Heart left ventricle (tissue), 16 donors: ENCODE measurements around the gene TMED6. TPM values are rescaled to one million over a fixed set of nuclear protein-coding genes. Genes with fewer than 3 reads are reported as not detected.
"Not testable (repeated sequence)": the region's sequence is repeated elsewhere in the genome, so short reads cannot be mapped to it uniquely, and the experiment has no call there.

ENCODE experiments used
- ATAC-seq, 4 donors: fragments of 200-7000 bp; cut with Tn5 transposase; one replicate each; pipeline ENCODE4 v1.9.1; 2020 to 2022; ENCODE audit warnings: moderate library complexity in 4 of 4, mild to moderate bottlenecking in 3 of 4, moderate number of reproducible peaks in 1 of 4
- DNase-seq, 5 donors: peaks; one replicate each; pipeline ENCODE4 v3.0.0-alpha.2; 2020
- H3K27ac ChIP-seq, 12 donors: fragments of 200-600 bp; sonication (generic) in 4 of 12; one replicate each; pipeline versions ENCODE4 v1.5.0 to v1.8.0; 2016 to 2022; ENCODE audit warnings: mild to moderate bottlenecking in 2 of 12
- H3K27me3 ChIP-seq, 9 donors: fragments of 200-600 bp; sonication (generic) in 2 of 9; one replicate each; pipeline versions ENCODE4 v1.5.1 to v1.8.0; 2016 to 2022; ENCODE audit warnings: mild to moderate bottlenecking in 3 of 9
- H3K36me3 ChIP-seq, 9 donors: fragments of 200-600 bp; sonication (generic) in 2 of 9; one replicate each; pipeline versions ENCODE4 v1.5.0 to v1.8.0; 2018 to 2022; ENCODE audit warnings: mild to moderate bottlenecking in 2 of 9
- H3K4me1 ChIP-seq, 12 donors: fragments of 200-600 bp; sonication (generic) in 4 of 12; one replicate each; pipeline versions ENCODE4 v1.5.0 to v1.8.0; 2016 to 2022; ENCODE audit warnings: mild to moderate bottlenecking in 3 of 12
- H3K4me3 ChIP-seq, 12 donors: fragments of 200-600 bp; sonication (generic) in 4 of 12; one replicate each; pipeline versions ENCODE4 v1.5.0 to v1.8.0; 2017 to 2022; ENCODE audit warnings: mild to moderate bottlenecking in 9 of 12, moderate library complexity in 4 of 12
- H3K9me3 ChIP-seq, 12 donors: fragments of 200-600 bp; sonication (generic) in 4 of 12; one replicate each; pipeline versions ENCODE4 v1.5.0 to v1.8.0; 2016 to 2022; ENCODE audit warnings: mild to moderate bottlenecking in 1 of 12
- POLR2A ChIP-seq, 2 donors: fragments of 450-650 bp; IDR thresholded peaks; one replicate each; pipeline ENCODE4 v1.6.1; 2017; ENCODE audit warnings: antibody characterized with exemption in 2 of 2, mild to moderate bottlenecking in 2 of 2, moderate library complexity in 2 of 2
- WGBS, 4 donors: extraction: QIAGEN DNeasy Blood & Tissue Kit in 2 of 4; methylation state at CpG; one replicate each; pipeline versions ENCODE4 v1.1.5 to v1.1.7; 2013 to 2018; 5-methylcytosine and 5-hydroxymethylcytosine counted together
- intact Hi-C, 10 donors: fragments of 100-400 bp; cut with DNase I; formaldehyde crosslinking; loops; one replicate each; pipeline versions ENCODE4 v1.11.1 to v1.14.2; 2022
- polyA plus RNA-seq, 2 donors: library from polyadenylated mRNA; stranded (reverse); fragments of 200-250 nt; gene quantifications; one replicate each; pipeline ENCODE4 v1.2.3, GENCODE V29; 2013
- total RNA-seq, 9 donors: library from RNA; depleted of rRNA in 2 of 9; stranded (reverse); fragments of >200 nt in 2 of 9; fragmentation: NEBNext Ultra II Directional in 3 of 9; extraction: Animal tissue kit (Norgen Biotek cat#: 25700) in 3 of 9; gene quantifications; one replicate each; pipeline versions ENCODE4 v1.1.0 to v1.2.4, GENCODE V29; 2016 to 2023
- TF ChIP-seq, protein P1 (sequence below), 12 donors: fragments of 200-600 bp; sonication (generic) in 4 of 12; IDR thresholded peaks; one replicate each; pipeline versions ENCODE4 v1.5.0 to v1.8.0; 2018 to 2022; ENCODE audit warnings: antibody characterized with exemption in 12 of 12, mild to moderate bottlenecking in 5 of 12
- donor health status: ischemic (EF 13 %, LVEDD 7.1; RV severe dilation, severe dysfunction).
- donor health status: healthy with polysubstance abuse.
- donor health status: DM: no; HTN: yes; CAD: no.
- donor health status: DM: no; HTN: no; CAD: no.
- donor health status: ischemic (EF 25% LVEDD 6.9; RV normal size, moderate dysfunction).
- donor health status: ischemic (EF 25% LVEDD 5.7; RV mildly dilated, moderate dysfunction).
- donor health status: healthy.
- donor health status: DM: yes; HTN: yes; CAD: no.
- donor health status: ischemic (EF 35%, LVEDD 5.7; RV mildly dilated, moderate dysfunction).
- donor health status: nonischemic (EF 11% LVEDD 7.7; RV severe dilation, severe dysfunction).
- donor health status: DM: yes; HTN: yes; CAD: no.
- donor health status: PGD.
- donor health status: ischemic (EF 29% LVEDD 5.4; RV normal size, mild dysfunction).
- donor health status: nonischemic (EF 23%, LVEDD 6.1; RV moderate dilation, normal function).

TMED6 gene
- total and polyA plus RNA-seq, 11 donors: 0.08 to 0.76 (median 0.56) TPM; not detected in 8

DNA sequence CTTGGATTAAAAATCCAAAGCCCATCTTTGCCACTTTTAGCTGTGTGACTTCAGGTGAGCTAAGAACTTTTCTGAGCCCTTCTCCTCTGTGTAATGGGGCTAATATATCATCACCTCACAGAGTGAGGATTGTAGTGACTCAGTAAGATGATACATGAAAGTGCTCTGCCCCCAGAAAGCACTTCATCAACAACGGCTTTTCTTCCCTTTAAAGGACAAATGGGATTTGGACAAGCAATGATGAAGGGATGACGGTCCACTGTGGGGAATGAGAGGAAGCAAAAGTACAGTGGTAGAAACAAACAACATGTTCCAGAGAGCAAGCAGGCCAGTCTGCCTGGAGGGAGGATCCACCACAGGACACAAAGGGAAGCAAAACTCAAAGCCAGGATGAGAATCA lies 14.3 kb upstream of the TMED6 start:
- 87 to 92% (median 89%) methylated on average over 2 of the region's 2 CpGs for WGBS, 4 donors
- no peaks in the 10 kb centered on the region for H3K9me3 ChIP-seq

DNA sequence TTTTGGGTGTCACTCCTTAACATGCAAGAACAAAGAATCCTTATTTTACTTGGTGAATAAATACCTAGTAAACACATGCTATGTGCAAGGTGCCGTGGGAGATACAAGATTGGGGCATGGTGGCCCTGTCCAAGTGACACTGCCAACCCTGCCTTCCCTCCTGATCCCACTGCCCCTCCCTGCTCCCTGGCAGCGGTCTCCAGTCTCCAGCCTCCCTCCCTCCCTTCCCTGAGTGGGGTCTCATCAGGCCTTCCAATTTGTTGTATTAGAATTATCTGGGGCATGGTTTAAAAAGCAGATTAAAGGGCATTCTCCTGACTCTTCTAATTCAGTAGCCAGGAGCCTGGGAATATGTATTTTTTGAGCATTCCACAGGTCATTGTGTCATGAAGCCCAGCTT lies 12.5 kb upstream of the TMED6 start:
- WGBS, 4 donors: 85 to 92% (median 87%) methylated on average over 2 of the region's 2 CpGs
- DNase-seq (no peak), ATAC-seq (no peak)
- H3K4me3 ChIP-seq: no peak overlapping the region
- H3K27ac ChIP-seq: no peak overlapping the region
- intact Hi-C loops: no loop called here
- TF ChIP-seq, protein P1, sequence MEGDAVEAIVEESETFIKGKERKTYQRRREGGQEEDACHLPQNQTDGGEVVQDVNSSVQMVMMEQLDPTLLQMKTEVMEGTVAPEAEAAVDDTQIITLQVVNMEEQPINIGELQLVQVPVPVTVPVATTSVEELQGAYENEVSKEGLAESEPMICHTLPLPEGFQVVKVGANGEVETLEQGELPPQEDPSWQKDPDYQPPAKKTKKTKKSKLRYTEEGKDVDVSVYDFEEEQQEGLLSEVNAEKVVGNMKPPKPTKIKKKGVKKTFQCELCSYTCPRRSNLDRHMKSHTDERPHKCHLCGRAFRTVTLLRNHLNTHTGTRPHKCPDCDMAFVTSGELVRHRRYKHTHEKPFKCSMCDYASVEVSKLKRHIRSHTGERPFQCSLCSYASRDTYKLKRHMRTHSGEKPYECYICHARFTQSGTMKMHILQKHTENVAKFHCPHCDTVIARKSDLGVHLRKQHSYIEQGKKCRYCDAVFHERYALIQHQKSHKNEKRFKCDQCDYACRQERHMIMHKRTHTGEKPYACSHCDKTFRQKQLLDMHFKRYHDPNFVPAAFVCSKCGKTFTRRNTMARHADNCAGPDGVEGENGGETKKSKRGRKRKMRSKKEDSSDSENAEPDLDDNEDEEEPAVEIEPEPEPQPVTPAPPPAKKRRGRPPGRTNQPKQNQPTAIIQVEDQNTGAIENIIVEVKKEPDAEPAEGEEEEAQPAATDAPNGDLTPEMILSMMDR (IDR thresholded peaks at IDR 0.05): no peak
- no peak for TF ChIP-seq POLR2A (IDR thresholded peaks at IDR 0.05)
- no peaks in the 10 kb centered on the region for H3K4me1 ChIP-seq
- no peaks in the 10 kb centered on the region for H3K27me3 ChIP-seq
- no peaks in the 10 kb centered on the region for H3K9me3 ChIP-seq
- H3K36me3 ChIP-seq: peaks cover 0 to 70% (median 55%) of the 10 kb centered on the region in 9 donors

More for the DNA sequence above, 14.3 kb upstream of the TMED6 start:
- ATAC-seq: no peak
- Histone ChIP-seq H3K4me3 (no peak overlapping the region), H3K27me3 (no peaks in the 10 kb centered on the region), H3K27ac (no peak overlapping the region), H3K36me3 (peaks cover 0 to 88% (median 73%) of the 10 kb centered on the region in 9 donors), H3K4me1 (no peaks in the 10 kb centered on the region)
- intact Hi-C loops: no loop called here
- no peak for DNase-seq
- TF ChIP-seq POLR2A (IDR thresholded peaks at IDR 0.05): no peak
- TF ChIP-seq, protein P1 (IDR thresholded peaks at IDR 0.05): no peak

DNA sequence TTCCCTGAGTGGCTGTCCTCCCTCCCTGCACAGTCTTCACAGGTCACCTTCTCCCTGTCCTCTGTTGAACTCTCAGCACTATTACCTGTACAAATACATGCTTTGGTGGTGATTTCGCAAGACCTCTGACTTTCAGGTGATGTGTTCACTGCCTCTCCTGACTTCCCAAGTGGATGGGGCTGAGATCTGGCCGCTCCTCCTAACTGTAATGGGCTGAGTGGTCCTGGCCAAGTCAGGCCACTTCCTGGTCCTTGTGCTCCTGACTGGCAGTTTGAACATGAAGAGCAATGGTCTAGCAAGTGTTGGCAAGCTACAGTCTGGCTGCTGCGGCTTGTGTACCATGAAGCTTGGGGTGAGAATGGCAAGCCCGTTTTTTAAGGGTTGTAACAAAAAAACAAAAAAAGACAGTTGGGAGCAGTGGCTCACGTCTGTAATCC lies 11.7 kb upstream of the TMED6 start:
- no peaks in the 10 kb centered on the region for H3K9me3 ChIP-seq
- H3K27ac ChIP-seq: no peak overlapping the region
- WGBS, 4 donors: 95 to 97% (median 95%) methylated on average over 5 of the region's 5 CpGs
- peaks cover 0 to 62% (median 47%) of the 10 kb centered on the region in 9 donors for H3K36me3 ChIP-seq
- TF ChIP-seq, protein P1 (IDR thresholded peaks at IDR 0.05): no peak
- no peak for TF ChIP-seq POLR2A (IDR thresholded peaks at IDR 0.05)
- H3K4me3 ChIP-seq: no peak overlapping the region
- ATAC-seq: no peak
- intact Hi-C loops: no loop called here
- no peaks in the 10 kb centered on the region for H3K4me1 ChIP-seq
- DNase-seq: no peak
- H3K27me3 ChIP-seq: no peaks in the 10 kb centered on the region

DNA sequence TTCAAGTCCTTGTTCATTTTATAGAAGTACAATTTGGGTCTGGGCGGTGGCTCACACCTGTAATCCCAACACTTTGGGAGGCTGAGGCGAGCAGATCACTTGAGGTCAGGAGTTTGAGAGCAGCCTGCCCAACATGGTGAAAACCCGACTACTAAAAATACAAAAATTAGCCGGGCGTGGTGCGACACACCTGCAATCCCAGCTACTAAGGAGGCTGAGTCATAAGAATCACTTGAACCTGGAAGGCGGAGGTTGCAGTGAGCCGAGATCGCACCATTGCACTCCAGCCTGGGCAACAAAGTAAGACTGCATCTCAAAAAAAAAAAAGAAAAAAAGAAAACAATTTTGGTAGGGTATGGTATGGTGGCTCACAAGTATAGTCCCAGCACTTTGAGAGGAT lies 8.5 kb upstream of the TMED6 start:
- H3K4me3 ChIP-seq, H3K27ac ChIP-seq, H3K27me3 ChIP-seq, H3K9me3 ChIP-seq, DNase-seq, ATAC-seq, intact Hi-C loops: not testable (repeated sequence)
- Histone ChIP-seq H3K36me3 (peaks cover 0 to 41% (median 23%) of the 10 kb centered on the region in 9 donors), H3K4me1 (peaks cover 0 to 14% (median 0%) of the 10 kb centered on the region in 12 donors)
- WGBS, 4 donors: 93 to 98% (median 98%) methylated on average over 9 of the region's 9 CpGs

DNA sequence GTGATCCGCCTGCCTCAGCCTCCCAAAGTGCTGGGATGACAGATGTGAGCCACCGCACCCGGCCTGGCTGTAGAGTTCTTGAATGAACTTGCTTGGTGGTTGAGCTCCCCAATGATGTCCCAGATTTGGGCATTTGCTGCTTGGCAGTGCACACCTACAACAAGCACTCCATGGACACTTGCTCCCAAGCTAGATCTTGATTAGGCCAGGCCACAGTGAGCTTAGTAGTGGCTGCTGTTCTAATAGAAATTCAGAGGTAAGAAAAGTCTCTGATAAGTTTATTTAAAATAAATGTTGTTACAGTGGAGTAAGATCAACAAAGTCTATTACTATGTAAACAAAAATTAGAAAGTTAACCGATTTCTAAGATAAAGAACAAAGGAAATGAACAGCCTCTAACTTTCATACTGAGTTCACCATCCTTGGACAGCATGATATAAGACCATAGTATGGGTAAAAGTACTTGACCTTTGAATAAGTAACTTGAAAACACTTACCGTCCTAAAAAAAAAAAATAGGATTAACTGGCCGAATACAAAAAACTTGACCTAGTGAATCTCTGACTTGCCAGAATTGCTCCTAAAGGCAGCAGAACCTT lies 951 bp downstream of the TMED6 start:
- Histone ChIP-seq H3K4me1 (peaks cover 0 to 8% (median 0%) of the 10 kb centered on the region in 12 donors), H3K27me3 (no peaks in the 10 kb centered on the region), H3K4me3 (no peak overlapping the region), H3K9me3 (no peaks in the 10 kb centered on the region), H3K36me3 (peaks cover 0 to 47% (median 37%) of the 10 kb centered on the region in 9 donors), H3K27ac (no peak overlapping the region)
- ATAC-seq (no peak), DNase-seq (no peak)
- 85 to 94% (median 89%) methylated on average over 6 of the region's 6 CpGs for WGBS, 4 donors
- TF ChIP-seq POLR2A (IDR thresholded peaks at IDR 0.05): no peak
- TF ChIP-seq, protein P1 (IDR thresholded peaks at IDR 0.05): no peak
- intact Hi-C loops: no loop called here
